Stimulated activated naive CD8-positive, alpha-beta T cell treated with anti-CD3 and anti-CD28 coated beads, Interleukin-15, Interleukin-2, amounts not matched to agents 100 U/mL and 50 U/mL, for 24 hours (primary cell): Measurements from ENCODE around the gene OSBPL9.
A peak's percentile ranks its signal among the peaks of the same experiment; 100 is the strongest.
"Not testable (repeated sequence)": the region's sequence is repeated elsewhere in the genome, so short reads cannot be mapped to it uniquely, and the experiment has no call there.

Experiments
- ATAC-seq: fragments of 150-1000 bp; cut with Tn5 transposase; one replicate; pipeline ENCODE4 v1.10.0; 2021
- DNase-seq: peaks from one replicate; pipeline ENCODE4 v3.0.0; 2021

The OSBPL9 gene

DNA sequence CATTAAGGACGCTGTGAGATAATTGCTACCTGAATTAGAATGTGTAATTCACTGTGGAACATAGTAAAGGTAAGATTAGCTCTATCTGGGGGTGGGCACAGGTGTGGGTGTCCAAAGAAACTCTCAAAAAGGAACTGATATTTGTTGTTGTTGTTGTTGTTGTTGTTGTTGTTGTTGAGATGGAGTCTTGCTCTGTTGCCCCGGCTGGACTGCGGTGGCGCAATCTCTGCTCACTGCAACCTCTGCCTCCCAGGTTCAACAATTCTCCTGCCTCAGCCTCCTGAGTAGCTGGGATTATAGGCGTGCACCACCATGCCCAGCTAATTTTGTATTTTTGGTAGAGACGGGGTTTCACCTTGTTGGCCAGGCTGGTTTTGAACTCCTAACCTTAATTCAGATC is 6.8 kb upstream of the OSBPL9 start:
- not testable (repeated sequence) for DNase-seq, ATAC-seq

DNA sequence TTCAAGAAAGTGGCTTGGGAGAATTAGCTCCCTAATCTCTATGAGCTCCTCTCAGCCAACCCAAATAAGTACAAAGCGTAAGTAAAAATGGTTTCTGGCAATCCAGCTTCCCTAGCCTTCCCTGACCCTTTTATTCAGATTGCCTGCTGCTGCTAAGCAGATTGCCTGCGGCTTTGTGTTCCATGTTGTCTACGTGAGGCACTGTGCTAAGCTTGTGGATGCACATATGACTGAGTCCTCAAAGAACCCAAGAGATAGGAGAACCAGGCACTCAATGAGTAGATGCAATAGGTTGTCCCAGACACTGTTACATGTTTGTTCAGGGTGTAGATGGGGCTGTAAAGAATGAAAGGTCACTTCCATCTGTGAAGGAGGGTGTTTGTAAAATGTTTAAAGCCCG is 6.3 kb upstream of the OSBPL9 start:
- DNase-seq, result no peak
- ATAC-seq, result no peak

DNA sequence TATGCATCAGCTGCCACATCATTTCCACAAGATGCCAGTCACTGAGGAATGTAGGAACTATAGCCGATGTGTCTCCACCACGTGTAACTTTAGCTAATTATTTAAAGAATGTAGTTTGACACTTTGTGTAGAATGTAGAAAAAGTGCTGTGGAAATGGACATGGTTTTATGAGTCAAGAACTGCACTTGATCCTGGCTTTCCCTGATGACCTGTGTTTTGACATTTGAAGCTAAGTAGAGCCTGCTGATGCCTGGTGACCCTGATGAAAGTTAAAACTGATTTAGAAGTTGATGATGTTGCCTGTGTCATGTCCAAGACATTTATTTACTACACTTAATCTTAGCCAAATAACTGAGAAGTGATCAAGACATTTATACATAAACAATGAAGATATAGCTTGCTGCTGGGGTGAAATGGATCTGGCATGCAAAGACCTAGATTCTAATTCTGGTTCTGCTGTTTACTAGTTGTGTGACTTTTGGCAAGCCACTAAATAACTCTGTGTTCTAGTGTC is 4.4 kb upstream of the OSBPL9 start:
- ATAC-seq, result no peak
- DNase-seq, result no peak

DNA sequence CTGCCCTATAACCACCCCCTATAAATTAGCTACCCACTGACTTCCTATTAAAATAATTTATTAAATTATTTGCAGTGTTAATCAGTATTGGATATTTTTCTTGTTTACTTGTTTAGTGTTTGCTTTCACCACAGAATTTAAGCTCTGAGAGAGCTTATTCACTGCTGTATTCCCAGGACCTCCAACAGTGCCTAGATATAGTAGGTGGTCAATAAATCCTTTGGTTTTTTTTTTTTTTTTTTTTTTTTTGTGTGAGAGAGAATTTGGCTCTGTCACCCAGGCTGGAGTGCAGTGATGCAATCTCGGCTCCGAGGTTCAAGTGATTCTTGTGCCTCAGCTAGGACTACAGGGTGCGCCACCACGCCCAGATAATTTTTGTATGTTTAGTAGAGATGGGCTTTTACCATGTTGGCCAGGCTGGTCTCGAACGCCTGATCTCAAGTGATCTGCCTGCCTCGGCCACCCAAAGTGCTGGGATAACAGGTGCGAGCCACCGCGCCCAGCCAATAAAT is 1.1 kb upstream of the OSBPL9 start:
- ATAC-seq, result no peak
- no peak for DNase-seq

DNA sequence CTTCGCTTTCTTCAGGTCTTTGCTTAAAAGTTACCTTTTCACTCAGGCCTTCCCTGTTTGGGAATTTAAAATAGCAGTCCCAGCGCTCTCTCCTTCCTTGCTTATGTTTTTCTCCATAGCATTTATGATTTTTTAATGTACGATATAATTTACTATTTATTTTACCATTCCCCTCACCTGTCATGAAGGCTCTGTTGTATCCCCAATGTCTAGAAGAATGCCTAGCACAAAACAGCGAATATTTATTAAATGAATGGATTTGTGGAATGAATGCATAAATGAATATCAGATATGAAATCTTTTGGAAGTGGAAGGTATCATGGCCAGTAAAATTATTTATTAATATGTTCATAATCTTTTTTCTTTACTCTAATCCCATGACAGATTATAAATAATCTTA is 402 bp upstream of the OSBPL9 start:
- DNase-seq (no peak), ATAC-seq (no peak)

DNA sequence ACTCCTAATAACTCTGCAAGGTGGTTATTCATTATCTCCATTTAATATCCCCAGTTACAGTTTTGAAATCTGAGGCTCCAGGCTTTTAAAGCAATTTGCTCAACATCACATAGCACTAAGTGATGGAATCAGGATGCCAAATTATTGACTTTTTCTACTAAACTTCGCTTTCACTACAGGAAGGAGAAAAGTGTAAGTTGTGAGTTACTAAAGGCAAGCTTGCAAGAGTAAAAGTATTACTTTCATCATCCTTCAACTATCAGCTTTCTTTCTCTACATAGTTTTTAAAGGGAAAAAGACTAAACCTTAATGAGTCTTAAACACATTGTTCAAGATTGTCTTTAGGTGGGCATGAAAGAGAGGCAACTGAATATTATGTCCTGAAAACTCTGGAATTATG is 1.8 kb downstream of the OSBPL9 start:
- ATAC-seq (no peak), DNase-seq (no peak)

DNA sequence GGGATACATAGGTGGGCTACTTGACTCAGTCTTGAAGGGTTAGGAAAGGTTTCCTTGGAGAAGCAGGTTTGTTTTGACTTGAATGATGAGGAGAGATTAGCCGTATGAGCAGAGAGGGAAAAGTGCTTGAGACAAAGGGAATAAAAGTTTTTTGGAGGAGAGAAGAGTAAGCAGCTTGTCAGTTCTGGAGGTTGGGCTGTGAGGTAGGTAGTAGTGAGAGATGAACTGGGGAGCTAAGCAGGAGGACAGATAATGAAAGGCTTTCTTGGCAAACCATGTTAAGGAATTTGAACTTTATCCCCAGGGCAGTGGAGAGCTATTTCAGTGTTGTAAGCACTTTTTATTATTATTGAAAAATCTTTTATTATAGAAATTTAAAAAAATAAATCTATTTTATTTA is 3.6 kb downstream of the OSBPL9 start:
- no peak for ATAC-seq
- no peak for DNase-seq

DNA sequence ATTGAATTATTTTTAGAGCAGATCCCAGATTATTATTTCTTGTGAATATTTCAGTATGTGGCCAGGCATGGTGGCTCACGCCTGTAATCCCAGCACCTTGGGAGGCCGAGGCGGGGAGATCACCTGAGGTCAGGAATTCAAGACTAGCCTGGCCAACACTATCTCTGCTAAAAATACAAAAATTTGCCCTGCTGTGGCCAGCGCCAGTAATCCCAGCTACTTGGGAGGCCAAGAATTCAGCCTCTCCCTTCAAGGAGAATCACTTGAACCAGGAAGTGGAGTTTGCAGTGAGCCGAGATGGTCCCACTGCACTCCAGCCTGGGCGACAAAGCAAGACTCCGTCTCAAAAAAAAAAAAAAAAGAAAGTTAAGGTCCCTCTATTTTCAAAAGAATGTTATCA is 4.3 kb downstream of the OSBPL9 start:
- ATAC-seq (no peak), DNase-seq (no peak)

DNA sequence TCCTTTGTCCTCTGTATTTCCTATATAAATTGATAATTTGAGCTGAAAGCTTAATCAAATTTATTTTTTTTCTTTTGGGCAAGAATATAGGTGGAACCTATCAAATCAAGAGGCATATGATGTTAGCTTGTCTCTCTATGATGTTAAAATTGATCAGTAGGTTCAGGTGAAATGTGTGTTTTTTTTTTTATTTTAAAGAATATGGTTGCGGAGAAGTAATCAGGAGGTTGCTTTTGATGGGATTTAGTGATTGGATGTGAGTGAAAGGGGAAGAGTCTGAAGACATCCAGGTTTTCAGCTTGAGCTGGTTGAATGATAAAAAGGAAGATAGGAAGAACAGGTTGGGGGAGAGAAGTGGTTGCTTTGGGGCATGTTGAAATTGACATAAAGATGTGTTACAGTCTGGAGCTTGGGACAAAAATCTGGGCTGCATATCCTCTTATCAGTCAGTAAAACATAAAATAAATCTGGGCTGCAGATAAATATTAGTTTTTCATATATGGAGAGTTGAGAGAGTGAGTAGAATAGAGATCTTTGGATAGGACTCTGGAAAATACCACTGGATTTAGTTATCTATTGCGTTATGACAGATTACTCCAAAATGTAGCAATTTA is 5.1 kb downstream of the OSBPL9 start:
- DNase-seq (no peak), ATAC-seq (no peak)

DNA sequence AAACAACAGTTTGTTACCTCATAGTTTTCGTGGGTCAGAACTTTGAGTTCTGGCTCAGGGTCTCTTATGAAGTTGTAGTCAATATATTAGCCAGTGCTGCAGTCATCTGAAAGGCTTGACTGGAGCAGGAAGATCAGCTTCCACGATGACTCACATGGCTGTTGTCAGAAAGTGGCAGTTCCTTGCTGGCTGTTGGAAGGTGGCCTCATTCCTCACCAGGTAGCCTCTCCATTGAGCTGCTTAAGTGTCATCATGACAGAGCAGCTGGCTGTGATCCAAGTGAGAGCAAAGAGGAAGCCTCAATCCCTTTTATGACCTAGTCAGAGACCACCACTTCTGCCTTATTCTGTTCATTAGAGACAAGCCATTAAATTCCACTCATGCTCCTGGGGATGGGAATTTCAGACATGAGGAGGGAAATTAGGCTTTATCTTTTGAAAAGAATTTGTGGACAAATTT is 5.6 kb downstream of the OSBPL9 start:
- DNase-seq, result peak; percentile 20
- no peak for ATAC-seq

DNA sequence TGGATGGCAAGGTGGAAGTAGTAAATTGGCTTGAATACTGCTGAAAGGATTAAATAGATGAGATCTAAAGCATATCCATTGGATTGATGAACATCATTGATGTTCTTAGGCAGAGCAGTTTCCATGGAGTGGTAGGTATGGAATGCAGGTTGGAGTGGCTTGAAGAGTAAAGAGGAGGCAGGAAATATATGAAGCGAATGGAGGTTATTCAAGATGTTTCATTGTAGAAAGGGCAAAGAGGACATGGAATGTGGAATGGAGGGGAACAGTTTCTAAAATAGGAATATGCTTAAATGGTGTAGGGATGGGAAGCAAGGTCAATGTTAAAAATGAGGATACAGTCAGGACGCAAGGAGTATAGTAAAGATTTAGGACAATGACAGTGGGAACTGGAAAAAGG is 6.1 kb downstream of the OSBPL9 start:
- ATAC-seq (no peak), DNase-seq (no peak)

DNA sequence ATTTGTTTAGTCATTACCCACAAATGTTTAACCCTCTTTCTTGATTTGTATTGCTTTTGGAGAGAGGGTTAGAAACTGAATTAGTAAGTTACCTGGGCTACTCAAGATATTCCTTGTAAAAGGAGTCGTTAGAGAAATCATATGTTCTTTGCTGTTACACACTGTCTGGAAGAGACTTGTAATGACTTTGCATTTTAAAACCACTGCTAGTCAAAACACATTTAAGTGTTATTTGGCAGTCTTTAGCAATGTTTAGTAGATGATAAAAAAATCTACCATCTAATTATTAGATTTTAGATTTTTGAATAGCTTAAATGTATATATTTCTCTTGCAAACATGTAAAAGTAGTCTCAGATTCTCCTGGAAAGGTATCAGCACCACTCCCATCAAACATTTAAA is 6.6 kb downstream of the OSBPL9 start:
- ATAC-seq, result no peak
- DNase-seq, result no peak

DNA sequence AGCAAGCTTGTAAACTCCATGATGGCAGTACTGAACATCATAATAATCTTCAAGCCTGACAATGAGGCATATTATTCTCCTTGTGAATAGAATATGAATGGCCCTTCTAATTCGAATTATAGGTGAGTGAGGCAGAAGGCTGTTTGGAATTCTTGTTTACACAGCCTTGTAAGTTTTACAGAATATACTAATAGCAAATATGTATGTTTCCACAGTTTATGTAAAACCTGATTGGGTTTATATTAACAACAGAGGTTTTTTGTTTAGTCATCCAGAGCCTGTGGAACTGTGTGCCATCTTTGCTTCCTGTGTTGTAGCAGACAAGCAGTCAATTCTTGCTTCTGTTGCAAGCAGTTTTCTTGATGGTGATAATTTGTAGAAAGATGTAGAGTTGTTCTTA is 8.0 kb downstream of the OSBPL9 start:
- DNase-seq, result no peak
- no peak for ATAC-seq

DNA sequence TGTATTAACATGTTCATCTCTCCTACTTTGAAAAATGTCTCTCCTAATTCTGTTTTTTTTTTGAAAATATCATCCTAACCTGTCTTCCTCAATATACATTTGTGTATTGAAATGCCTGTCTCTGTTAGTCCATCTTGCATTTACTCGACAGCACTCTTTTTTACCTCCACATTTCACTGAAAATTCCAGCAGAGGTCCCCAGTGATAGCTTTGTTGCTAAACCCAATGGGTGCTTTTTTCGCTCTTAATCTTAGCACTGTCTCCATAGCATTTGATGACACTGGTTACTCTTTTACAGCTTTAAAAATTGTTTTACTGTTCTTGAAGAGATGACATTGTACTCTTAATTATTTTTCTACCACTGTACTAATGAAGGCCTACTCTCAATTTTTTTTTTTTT is 10.8 kb downstream of the OSBPL9 start:
- DNase-seq (no peak), ATAC-seq (no peak)

DNA sequence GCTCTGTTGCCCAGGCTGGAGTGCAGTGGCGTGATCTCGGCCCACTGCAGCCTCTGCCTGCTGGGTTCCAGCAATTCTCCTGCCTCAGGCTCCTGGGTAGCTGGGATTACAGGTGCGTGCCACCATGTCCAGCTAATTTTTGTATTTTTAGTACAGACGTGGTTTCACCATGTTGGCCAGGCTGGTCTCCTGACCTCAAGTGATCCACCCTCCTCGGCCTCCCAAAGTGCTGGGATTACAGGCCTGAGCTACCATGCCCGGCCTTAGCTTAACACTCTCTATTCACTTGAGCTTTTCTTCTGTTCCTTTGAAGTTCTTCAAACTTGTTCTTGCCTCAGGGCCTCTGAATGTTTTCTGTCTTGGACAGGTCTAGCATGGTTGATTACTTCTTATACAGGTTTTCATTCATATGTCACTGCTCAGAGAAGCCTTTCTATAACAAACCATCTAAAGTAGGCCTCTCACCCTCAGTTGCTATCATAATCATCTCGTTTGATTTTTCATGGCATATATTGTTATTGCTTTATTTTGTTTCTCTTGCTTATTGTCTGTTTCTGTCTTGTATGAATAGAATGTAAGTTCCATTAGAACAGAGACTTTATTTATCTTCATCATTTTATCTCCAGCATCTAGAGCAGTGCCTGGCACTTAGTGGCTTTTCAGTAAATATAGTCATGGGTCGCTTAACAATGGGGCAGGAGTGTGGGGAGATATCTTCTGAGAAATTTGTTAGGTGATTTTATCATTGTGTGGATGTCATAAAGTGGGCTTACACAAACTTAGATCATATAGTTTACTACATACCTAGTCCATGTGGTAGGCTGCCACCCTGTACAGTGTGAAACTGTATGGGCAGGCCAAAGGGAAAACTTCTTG is 12.1 kb downstream of the OSBPL9 start:
- ATAC-seq, result no peak
- no peak for DNase-seq

DNA sequence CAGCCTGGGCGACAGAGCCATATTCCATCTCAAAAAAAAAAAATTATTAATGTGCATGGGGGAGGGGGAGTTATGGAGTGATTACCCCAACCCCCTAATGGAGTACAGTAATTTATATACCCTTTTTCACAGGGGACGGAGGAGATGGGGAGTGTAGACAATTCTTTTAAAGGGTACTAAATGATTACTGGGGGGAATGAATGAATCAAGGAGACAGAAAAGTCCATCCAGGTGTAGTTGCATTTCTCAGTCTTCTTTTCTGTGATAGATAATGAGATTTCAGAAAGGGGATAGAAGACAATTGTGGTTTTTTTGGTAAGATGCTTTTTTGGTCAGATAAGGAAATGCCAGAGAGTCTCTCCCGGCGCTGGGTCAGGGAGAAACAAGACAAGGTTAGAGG is 13.0 kb downstream of the OSBPL9 start:
- DNase-seq, result no peak
- no peak for ATAC-seq

DNA sequence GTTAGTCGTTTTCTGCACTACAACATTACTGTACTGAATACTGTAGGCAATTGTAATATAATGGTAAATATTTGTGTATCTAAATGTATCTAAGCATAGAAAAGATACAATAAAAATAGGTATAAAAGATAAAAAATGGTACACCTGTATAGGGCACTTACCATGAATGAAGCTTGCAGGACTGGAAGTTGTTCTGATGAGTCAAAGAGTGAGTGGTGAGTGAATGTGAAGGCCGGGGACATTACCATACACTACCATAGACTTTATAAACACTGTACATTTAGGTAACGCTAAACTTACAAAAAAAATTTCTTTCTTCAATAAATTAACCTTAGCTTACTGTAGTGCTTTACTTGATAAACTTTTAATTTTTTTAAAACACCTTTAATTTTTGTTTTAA is 13.5 kb downstream of the OSBPL9 start:
- ATAC-seq, result no peak
- no peak for DNase-seq

DNA sequence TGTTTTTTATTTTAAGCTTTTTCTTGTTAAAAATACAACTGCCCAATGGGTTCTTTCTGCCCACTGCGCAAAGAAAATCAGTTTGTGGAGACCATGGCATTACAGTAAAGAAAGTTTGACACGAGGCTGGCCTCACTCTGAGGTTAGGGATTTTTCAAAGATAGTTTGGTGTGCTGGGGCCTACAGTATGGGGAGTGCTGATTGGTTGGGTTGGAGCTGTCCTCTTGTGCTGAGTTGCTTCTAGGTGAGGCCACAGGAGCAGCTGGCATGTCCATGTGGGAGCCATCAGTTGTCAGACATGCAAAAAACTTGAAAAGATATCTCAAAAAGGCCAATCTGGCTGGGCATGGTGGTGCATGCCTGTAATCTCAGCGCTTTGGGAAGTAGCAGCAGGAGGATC is 14.0 kb downstream of the OSBPL9 start:
- ATAC-seq (no peak), DNase-seq (no peak)

DNA sequence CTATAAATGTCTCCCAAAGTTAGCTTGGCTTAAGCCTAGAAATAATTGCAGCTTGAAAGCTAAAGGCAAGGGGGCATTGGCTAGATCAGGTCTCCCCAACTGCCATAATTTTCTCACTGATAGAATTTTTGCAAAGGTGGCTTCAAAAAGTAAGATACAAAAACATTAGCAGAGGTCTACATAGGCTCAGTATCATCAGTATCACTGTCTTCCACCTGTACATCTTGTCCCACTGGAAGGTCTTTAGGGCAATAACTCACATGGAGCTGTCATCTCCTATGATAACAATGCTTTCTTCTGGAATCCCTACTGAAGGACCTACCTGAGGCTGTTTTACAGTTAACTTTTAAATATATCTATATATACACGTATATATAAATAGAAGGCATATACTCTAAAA is 14.9 kb downstream of the OSBPL9 start:
- ATAC-seq, result no peak
- no peak for DNase-seq

DNA sequence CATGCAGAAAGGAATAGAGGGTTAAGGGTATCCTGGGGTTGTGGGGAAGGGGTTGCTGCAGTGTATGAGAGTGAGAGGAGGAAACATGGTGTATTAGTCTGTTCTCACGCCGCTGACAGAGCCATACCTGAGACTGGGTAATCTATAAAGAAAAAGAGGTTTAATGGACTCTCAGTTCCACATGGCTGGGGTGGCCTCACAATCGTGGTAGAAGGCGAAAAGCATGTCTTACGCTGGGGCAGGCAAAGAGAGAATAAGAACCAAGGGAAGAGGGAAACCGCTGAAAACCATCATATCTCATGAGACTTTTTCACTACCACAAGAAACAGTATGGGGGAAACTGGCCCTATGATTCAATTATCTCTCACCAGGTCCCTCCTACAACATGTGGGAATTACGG is 17.7 kb downstream of the OSBPL9 start:
- ATAC-seq (no peak), DNase-seq (no peak)

DNA sequence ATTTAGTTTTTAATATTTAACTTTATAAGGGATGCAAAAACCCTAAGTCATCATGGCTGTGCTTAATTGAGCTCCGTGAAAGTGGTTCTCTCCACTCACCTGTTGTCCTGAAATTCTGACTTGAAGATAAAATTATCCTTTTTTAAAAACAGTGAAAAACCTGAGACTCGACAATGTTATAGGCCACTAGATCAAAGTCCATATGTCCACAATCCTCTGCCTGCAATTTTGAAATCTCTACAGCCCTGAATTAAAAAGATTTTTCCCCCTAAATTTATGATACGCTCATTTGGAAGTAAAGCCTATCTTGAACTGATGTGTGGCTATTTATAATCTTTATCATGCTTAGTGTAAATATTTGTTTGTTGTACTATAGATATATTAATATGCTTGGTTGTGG is 18.7 kb downstream of the OSBPL9 start:
- DNase-seq (no peak), ATAC-seq (no peak)

DNA sequence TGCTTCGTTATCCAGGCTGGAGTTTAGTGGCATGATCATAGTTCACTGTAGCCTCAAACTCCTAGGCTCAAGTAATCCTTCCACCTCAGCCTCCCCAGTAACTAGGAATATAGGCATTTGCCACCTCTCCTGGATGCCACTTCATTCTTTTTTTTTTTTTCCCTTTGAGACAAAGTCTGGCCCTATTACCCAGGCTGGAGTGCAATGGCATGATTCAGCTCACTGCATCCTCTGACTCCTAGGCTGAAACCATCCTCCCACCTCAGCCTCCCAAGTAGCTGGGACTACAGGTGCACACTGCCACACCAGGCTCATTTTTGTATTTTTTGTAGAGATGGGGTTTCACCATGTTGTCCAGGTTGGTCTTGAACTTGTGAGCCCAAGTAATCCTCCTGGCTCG is 19.3 kb downstream of the OSBPL9 start:
- ATAC-seq, result no peak
- no peak for DNase-seq

DNA sequence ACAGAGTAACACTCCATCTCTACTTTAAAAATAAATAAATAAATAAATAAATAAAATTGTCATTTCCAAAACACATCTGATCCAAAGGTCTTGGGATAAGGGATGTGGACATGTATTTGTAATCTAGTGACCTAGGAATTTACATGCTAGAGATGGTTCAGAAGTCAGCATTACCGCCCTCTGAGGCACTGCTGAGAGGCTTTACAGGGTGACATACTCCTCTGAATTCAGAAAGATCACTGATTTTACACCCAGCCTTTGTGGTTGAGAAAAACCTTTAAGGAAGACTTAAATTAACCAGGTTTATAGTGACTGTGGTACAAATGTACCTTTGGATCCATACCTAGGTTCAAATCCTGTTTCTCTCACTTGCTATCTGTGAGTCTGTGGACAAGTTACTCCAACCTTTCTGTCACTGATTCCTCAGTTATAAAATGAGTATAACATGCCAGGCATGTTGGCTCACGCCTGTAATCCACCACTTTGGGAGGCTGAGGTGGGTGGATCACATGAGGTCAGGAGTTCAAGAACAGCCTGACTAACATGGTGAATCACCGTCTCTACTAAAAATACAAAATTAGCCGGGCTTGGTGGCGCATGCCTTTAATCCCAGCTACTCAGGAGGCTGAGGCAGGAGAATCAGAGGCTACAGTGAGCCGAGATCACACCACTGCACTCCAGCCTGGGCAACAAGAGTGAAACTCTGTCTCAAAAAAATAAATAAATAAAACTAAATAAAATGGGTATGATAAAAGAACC is 20.1 kb downstream of the OSBPL9 start:
- DNase-seq (no peak), ATAC-seq (peak; percentile 32)
